Ovary (tissue), 3 donors: ENCODE measurements around the gene TMEM135.

Experiments used
- POLR2A ChIP-seq: fragments of 450-650 bp; IDR thresholded peaks from one replicate; pipeline ENCODE4 v1.6.1; 2017; ENCODE audit warnings: antibody characterized with exemption, mild to moderate bottlenecking, moderate library complexity
- TF ChIP-seq, protein P1 (sequence below), 3 donors: fragments of 450-650 bp in 2 of 3; fragments of 200-600 bp in 1 of 3; IDR thresholded peaks; one replicate each; pipeline versions ENCODE4 v1.5.1 to v1.8.0; 2016 to 2022; ENCODE audit warnings: antibody characterized with exemption in 3 of 3, mild to moderate bottlenecking in 1 of 3
- donor health status: DM: no; HTN: no; CAD: no.

DNA sequence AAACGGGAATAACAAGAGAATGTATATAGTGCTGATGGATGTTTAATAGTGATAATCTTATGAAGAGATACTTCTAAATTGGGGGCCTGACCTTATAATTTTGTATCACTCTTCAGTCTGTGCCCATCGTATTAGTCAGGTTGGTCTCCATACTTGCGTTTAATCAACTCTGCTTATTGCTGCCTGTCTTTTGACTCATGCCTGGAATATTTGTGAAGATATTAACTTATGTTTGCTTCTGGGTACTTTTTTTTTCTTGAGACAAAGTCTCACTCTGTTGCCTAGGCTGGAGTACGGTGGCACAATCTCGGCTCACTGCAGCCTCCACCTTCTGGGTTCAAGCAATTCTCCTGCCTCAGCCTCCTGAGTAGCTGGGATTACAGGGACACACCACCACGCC, 24.0 kb downstream of the TMEM135 start:
- no peak for TF ChIP-seq POLR2A
- TF ChIP-seq, protein P1, sequence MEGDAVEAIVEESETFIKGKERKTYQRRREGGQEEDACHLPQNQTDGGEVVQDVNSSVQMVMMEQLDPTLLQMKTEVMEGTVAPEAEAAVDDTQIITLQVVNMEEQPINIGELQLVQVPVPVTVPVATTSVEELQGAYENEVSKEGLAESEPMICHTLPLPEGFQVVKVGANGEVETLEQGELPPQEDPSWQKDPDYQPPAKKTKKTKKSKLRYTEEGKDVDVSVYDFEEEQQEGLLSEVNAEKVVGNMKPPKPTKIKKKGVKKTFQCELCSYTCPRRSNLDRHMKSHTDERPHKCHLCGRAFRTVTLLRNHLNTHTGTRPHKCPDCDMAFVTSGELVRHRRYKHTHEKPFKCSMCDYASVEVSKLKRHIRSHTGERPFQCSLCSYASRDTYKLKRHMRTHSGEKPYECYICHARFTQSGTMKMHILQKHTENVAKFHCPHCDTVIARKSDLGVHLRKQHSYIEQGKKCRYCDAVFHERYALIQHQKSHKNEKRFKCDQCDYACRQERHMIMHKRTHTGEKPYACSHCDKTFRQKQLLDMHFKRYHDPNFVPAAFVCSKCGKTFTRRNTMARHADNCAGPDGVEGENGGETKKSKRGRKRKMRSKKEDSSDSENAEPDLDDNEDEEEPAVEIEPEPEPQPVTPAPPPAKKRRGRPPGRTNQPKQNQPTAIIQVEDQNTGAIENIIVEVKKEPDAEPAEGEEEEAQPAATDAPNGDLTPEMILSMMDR (IDR thresholded peaks at IDR 0.05), result no peak
